Measurements from ENCODE around the gene OR8D4. TPM values are rescaled to one million over a fixed set of nuclear protein-coding genes. Genes with fewer than 3 reads are reported as not detected.
"Not testable (repeated sequence)": the region's sequence is repeated elsewhere in the genome, so short reads cannot be mapped to it uniquely, and the experiment has no call there.

The OR8D4 gene
- total RNA-seq, result not detected

- CTCF ChIA-PET, result no interaction called here
- Mint-ChIP-seq H3K4me3 (no peak within 1 kb of the TSS), H3K4me1 (ENCODE audit: low read depth) (no peaks in the 10 kb centered on the region), H3K27me3 (no peaks in the 10 kb centered on the region), H3K9me3 (no peaks in the 10 kb centered on the region), H3K36me3 (ENCODE audit: low read depth) (no peaks in the 10 kb centered on the region), H3K27ac (no peak within 1 kb of the TSS)
- POLR2A ChIA-PET, result no interaction called here
- ATAC-seq (no peak), DNase-seq (no peak)
- intact Hi-C loops (cut with micrococcal nuclease), result no loop called here
- no peak for TF ChIP-seq CTCF (IDR thresholded peaks at IDR 0.05)
These were observed at the start of gene OR8D4 for GRCh38 chr11:123901867-123902266. TSS of gene OR8D4 (plus strand) at chr11:123902167. CDS start at chr11:123906432, 4,265 bp downstream.

- CTCF ChIA-PET, result no interaction called here
These were observed 49.6 kb upstream of the OR8D4 start for GRCh38 chr11:123852321-123852720.

DNA sequence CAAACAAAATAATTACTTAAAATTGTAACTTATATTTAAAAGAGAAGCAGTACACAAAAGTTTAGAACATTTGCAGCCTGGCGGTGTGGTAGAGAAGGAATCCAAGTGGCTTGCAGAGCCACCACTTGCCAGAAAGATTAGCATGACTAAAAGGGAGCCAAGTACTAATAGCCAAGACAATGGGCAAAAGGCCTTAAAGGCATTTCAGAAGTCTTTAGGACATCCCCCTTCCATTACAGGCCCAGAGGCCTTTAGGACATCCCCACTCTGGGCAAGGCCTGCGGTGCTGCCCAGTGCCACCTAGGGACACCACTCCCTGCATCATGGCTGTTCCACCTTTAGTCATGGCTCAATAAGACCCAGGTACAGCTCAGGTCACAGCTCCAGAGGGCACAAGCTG lies 48.9 kb upstream of the OR8D4 start:
- H3K27me3 Mint-ChIP-seq, result peaks cover 10% of the 10 kb centered on the region
- peaks cover 6% of the 10 kb centered on the region for H3K9me3 Mint-ChIP-seq
- H3K4me3 Mint-ChIP-seq, result no peak overlapping the region
- H3K4me1 Mint-ChIP-seq (ENCODE audit: low read depth), result no peaks in the 10 kb centered on the region
- intact Hi-C loops (cut with micrococcal nuclease), result no loop called here
- H3K27ac Mint-ChIP-seq, result no peak overlapping the region
- no peaks in the 10 kb centered on the region for H3K36me3 Mint-ChIP-seq (ENCODE audit: low read depth)
- POLR2A ChIA-PET, result no interaction called here
- TF ChIP-seq CTCF (IDR thresholded peaks at IDR 0.05), result no peak
- ATAC-seq (no peak), DNase-seq (no peak)
- CTCF ChIA-PET, result no interaction called here

More at GRCh38 chr11:123852321-123852720, 49.6 kb upstream of the OR8D4 start:
- no peak overlapping the region for H3K27ac Mint-ChIP-seq
- ATAC-seq, result no peak
- no peaks in the 10 kb centered on the region for H3K4me1 Mint-ChIP-seq (ENCODE audit: low read depth)
- no peak for DNase-seq
- no peak overlapping the region for H3K4me3 Mint-ChIP-seq
- no peak for TF ChIP-seq CTCF (IDR thresholded peaks at IDR 0.05)
- no peaks in the 10 kb centered on the region for H3K36me3 Mint-ChIP-seq (ENCODE audit: low read depth)
- POLR2A ChIA-PET, result no interaction called here
- peaks cover 10% of the 10 kb centered on the region for H3K27me3 Mint-ChIP-seq
- intact Hi-C loops (cut with micrococcal nuclease), result no loop called here
- H3K9me3 Mint-ChIP-seq, result peaks cover 6% of the 10 kb centered on the region

DNA sequence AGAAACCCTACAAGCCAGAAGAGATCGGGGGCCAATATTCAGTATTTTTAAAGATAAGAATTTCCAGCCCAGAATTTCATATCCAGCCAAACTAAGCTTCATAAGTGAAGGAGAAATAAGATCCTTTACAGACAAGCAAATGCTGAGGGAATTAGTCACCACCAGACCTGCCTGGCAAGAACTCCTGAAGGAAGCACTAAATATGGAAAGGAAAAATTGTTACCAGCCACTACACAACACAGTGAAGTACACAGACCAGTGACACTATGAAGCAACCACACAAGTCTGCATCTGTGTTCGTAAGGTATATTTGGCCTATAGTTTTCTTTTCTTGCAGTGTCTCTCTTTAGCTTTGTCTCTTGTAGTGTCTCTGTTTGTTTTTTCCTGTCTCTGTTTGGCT lies 45.5 kb upstream of the OR8D4 start:
- H3K27me3 Mint-ChIP-seq, result peaks cover 6% of the 10 kb centered on the region
- no peak for TF ChIP-seq CTCF (IDR thresholded peaks at IDR 0.05)
- peaks cover 6% of the 10 kb centered on the region for H3K9me3 Mint-ChIP-seq
- H3K4me3 Mint-ChIP-seq, result no peak overlapping the region
- intact Hi-C loops (cut with micrococcal nuclease), result no loop called here
- H3K36me3 Mint-ChIP-seq (ENCODE audit: low read depth), result no peaks in the 10 kb centered on the region
- ATAC-seq (no peak), DNase-seq (no peak)
- POLR2A ChIA-PET, result no interaction called here
- H3K27ac Mint-ChIP-seq, result no peak overlapping the region
- H3K4me1 Mint-ChIP-seq (ENCODE audit: low read depth), result no peaks in the 10 kb centered on the region
- CTCF ChIA-PET, result no interaction called here

GRCh38 chr11:123859731-123860130 lies 42.2 kb upstream of the OR8D4 start:
- no peak for DNase-seq
- intact Hi-C loops (cut with micrococcal nuclease), result no loop called here
- Mint-ChIP-seq H3K4me3 (no peak overlapping the region), H3K9me3 (peaks cover 6% of the 10 kb centered on the region), H3K4me1 (ENCODE audit: low read depth) (no peaks in the 10 kb centered on the region), H3K36me3 (ENCODE audit: low read depth) (no peaks in the 10 kb centered on the region), H3K27ac (no peak overlapping the region), H3K27me3 (peaks cover 2% of the 10 kb centered on the region)
- TF ChIP-seq CTCF (IDR thresholded peaks at IDR 0.05), result no peak
- ATAC-seq, result no peak
- ChIA-PET CTCF (no interaction called here), POLR2A (interaction anchor here (0.6 kb wide), 1 partner anchor 52 kb away, joined by 4 read pairs; no protein-coding TSS in a partner anchor)

DNA sequence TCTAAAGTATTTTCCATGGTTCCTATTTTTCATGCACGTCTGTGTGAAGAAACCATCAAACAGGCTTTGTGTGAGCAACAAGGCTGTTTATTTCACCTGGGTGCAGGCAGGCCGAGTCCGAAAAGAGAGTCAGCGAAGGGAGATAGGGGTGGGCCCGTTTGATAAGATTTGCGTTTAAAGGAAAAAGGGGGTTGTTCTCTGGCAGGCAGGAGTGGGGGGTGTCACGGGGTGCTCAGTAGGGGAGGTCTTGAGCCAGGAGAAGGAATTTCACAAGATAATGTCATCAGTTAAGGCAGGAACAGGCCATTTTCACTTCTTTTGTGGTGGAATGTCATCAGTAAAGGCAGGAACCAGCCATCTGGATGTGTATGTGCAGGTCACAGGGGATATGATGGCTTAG lies 36.7 kb upstream of the OR8D4 start:
- DNase-seq; H3K27me3 Mint-ChIP-seq; CTCF ChIA-PET; H3K36me3 Mint-ChIP-seq (ENCODE audit: low read depth); POLR2A ChIA-PET; ATAC-seq; H3K4me3 Mint-ChIP-seq; H3K4me1 Mint-ChIP-seq (ENCODE audit: low read depth); H3K27ac Mint-ChIP-seq; H3K9me3 Mint-ChIP-seq; intact Hi-C loops (cut with micrococcal nuclease): not testable (repeated sequence)

GRCh38 chr11:123867795-123868194 lies 34.2 kb upstream of the OR8D4 start:
- H3K27ac Mint-ChIP-seq; CTCF ChIA-PET; H3K4me3 Mint-ChIP-seq; H3K27me3 Mint-ChIP-seq; H3K4me1 Mint-ChIP-seq (ENCODE audit: low read depth); intact Hi-C loops (cut with micrococcal nuclease); ATAC-seq; H3K36me3 Mint-ChIP-seq (ENCODE audit: low read depth); H3K9me3 Mint-ChIP-seq; POLR2A ChIA-PET; DNase-seq: not testable (repeated sequence)
